A549 (cell line): ENCODE measurements around the gene TSR1. TPM values are rescaled to one million over a fixed set of nuclear protein-coding genes. Genes with fewer than 3 reads are reported as not detected.
"Not testable (repeated sequence)": the region's sequence is repeated elsewhere in the genome, so short reads cannot be mapped to it uniquely, and the experiment has no call there.

ENCODE experiments used
- ATAC-seq, 2 experiments: fragments of 200-7000 bp in 1 of 2; fragments of >200 bp in 1 of 2; cut with Nextera tagmentation in 1 of 2; cut with Tn5 transposase in 1 of 2; 3 replicates each; pipeline versions ENCODE4 v1.8.0 to v1.9.1; 2018 to 2020; ENCODE audit warnings: mild to moderate bottlenecking in 1 of 2, moderate library complexity in 1 of 2
- CTCF ChIA-PET: fragments of 300-600 bp; sonication (Branson Sonifier 250); formaldehyde crosslinking; extraction: SDS; loops from one replicate; lab custom pipeline; 2021; ENCODE audit warnings: antibody characterized with exemption, inconsistent platforms; lab: Yijun Ruan, JAX
- POLR2A ChIA-PET: fragments of 350-600 bp; formaldehyde crosslinking; extraction: SDS; loops from one replicate; lab custom pipeline; 2021; ENCODE audit warnings: antibody characterized with exemption, inconsistent platforms; lab: Yijun Ruan, JAX
- DNase-seq, 2 experiments: peaks; one replicate each; pipeline versions ENCODE4 v3.0.0 to v3.0.0-alpha.2; 2011 to 2016; ENCODE audit warnings: low read depth in 1 of 2, low spot score in 1 of 2
- FAIRE-seq: peaks from 2 replicates; lab custom pipeline; 2011; peaks lifted over from hg19 to GRCh38; lab: Jason Lieb, UNC
- H3K27ac ChIP-seq, 2 experiments: fragments of >200 bp; sonication (Bioruptor Twin); formaldehyde crosslinking; 3 replicates each; pipeline ENCODE4 v1.5.1; 2016 to 2017
- H3K4me1 ChIP-seq: fragments of >200 bp; sonication (Bioruptor Twin); formaldehyde crosslinking; 3 replicates; pipeline ENCODE4 v1.6.1; 2016
- H3K4me2 ChIP-seq: fragments of >200 bp; sonication (Bioruptor Twin); formaldehyde crosslinking; 3 replicates; pipeline ENCODE4 v1.6.1; 2016
- H3K4me3 ChIP-seq: fragments of >200 bp; sonication (Bioruptor Twin); formaldehyde crosslinking; 3 replicates; pipeline ENCODE4 v1.5.1; 2016
- H3K9me3 ChIP-seq: fragments of >200 bp; sonication (Bioruptor Twin); formaldehyde crosslinking; 3 replicates; pipeline ENCODE4 v1.6.1; 2016
- BHLHE40 ChIP-seq: IDR thresholded peaks from 2 replicates; pipeline ENCODE4 v1.6.1; 2012; ENCODE audit warnings: low read depth, low read length, inconsistent platforms
- CBX2 ChIP-seq: fragments of 200-600 bp; sonication (generic); IDR thresholded peaks from 2 replicates; pipeline ENCODE4 v1.6.1; 2016; ENCODE audit warnings: low read depth, mild to moderate bottlenecking, borderline replicate concordance
- CHD4 ChIP-seq: fragments of 200-600 bp; sonication (generic); IDR thresholded peaks from 2 replicates; pipeline ENCODE4 v1.6.1; 2016; ENCODE audit warnings: antibody characterized with exemption, mild to moderate bottlenecking, borderline replicate concordance
- CTCF ChIP-seq: fragments of >200 bp; sonication (Bioruptor Twin); formaldehyde crosslinking; IDR thresholded peaks from 3 replicates; pipeline ENCODE4 v1.5.1; 2016
- ESRRA ChIP-seq: fragments of 150-350 bp; IDR thresholded peaks from 2 replicates; pipeline ENCODE4 v1.6.1; 2014; ENCODE audit warnings: mild to moderate bottlenecking, low read length, borderline replicate concordance
- FOSB ChIP-seq: fragments of 250-450 bp; sonication (Bioruptor Pico); IDR thresholded peaks from 2 replicates; pipeline ENCODE4 v1.5.0; 2020; ENCODE audit warnings: mild to moderate bottlenecking, moderate library complexity
- FOSL2 ChIP-seq, 2 experiments: fragments of 450-650 bp in 1 of 2; fragments of >200 bp in 1 of 2; sonication (Bioruptor Twin) in 1 of 2; formaldehyde crosslinking; IDR thresholded peaks; 2 replicates each; pipeline versions ENCODE4 v1.5.0 to v1.6.1; 2016 to 2020; ENCODE audit warnings: mild to moderate bottlenecking in 1 of 2, moderate library complexity in 1 of 2
- FOXS1 ChIP-seq: fragments of 250-450 bp; sonication (Bioruptor Pico); IDR thresholded peaks from 2 replicates; pipeline ENCODE4 v1.5.0; 2020; ENCODE audit warnings: mild to moderate bottlenecking, moderate library complexity
- HES2 ChIP-seq: fragments of >200 bp; sonication (Bioruptor Twin); formaldehyde crosslinking; IDR thresholded peaks from 2 replicates; pipeline ENCODE4 v1.6.1; 2016
- HOXB5 ChIP-seq: fragments of 250-450 bp; sonication (Bioruptor Pico); IDR thresholded peaks from 2 replicates; pipeline ENCODE4 v1.5.0; 2020; ENCODE audit warnings: mild to moderate bottlenecking, moderate library complexity
- JUNB ChIP-seq: fragments of >200 bp; sonication (Bioruptor Twin); formaldehyde crosslinking; IDR thresholded peaks from 2 replicates; pipeline ENCODE4 v1.6.1; 2016
- KDM5A ChIP-seq: fragments of 200-600 bp; sonication (generic); IDR thresholded peaks from 2 replicates; pipeline ENCODE4 v1.6.1; 2016; ENCODE audit warnings: antibody characterized with exemption, mild to moderate bottlenecking
- MAZ ChIP-seq: fragments of 150-350 bp; IDR thresholded peaks from 2 replicates; pipeline ENCODE4 v1.6.1; 2014; ENCODE audit warnings: antibody characterized with exemption, low read depth, low read length, borderline replicate concordance
- NFE2L2 ChIP-seq: fragments of 150-350 bp; conservative IDR thresholded peaks from 2 replicates; pipeline ENCODE4 v1.6.1; 2014; ENCODE audit warnings: low read length
- PHF8 ChIP-seq: fragments of 200-600 bp; sonication (generic); IDR thresholded peaks from 2 replicates; pipeline ENCODE4 v1.6.1; 2016; ENCODE audit warnings: low read depth, mild to moderate bottlenecking, antibody characterized with exemption, moderate library complexity, borderline replicate concordance
- POLR2AphosphoS2 ChIP-seq: conservative IDR thresholded peaks from 2 replicates; pipeline ENCODE4 v1.6.1; 2012; ENCODE audit warnings: low read length, improper control_type of control experiment, inconsistent platforms
- RAD21 ChIP-seq, 2 experiments: fragments of >200 bp in 1 of 2; sonication (Bioruptor Twin) in 1 of 2; formaldehyde crosslinking in 1 of 2; IDR thresholded peaks in 1 of 2; conservative IDR thresholded peaks in 1 of 2; 2 replicates in 1 of 2; 3 replicates in 1 of 2; pipeline ENCODE4 v1.6.1; 2012 to 2018; ENCODE audit warnings: inconsistent platforms in 1 of 2
- RFX5 ChIP-seq: fragments of 450-650 bp; IDR thresholded peaks from 2 replicates; pipeline ENCODE4 v1.7.1; 2014; ENCODE audit warnings: antibody characterized with exemption, mild to moderate bottlenecking, moderate library complexity
- RNF2 ChIP-seq: fragments of 200-600 bp; sonication (generic); IDR thresholded peaks from 2 replicates; pipeline ENCODE4 v1.6.1; 2016; ENCODE audit warnings: low read depth, mild to moderate bottlenecking, antibody characterized with exemption, moderate library complexity, borderline replicate concordance
- SMC3 ChIP-seq: fragments of >200 bp; sonication (Bioruptor Twin); formaldehyde crosslinking; IDR thresholded peaks from 3 replicates; pipeline ENCODE4 v1.6.1; 2018; ENCODE audit warnings: inconsistent platforms
- WGBS: methylation state at CpG from one replicate; pipeline ENCODE4 v1.1.6; 2017; ENCODE audit errors: missing lambda C conversion rate; 5-methylcytosine and 5-hydroxymethylcytosine counted together
- polyA plus RNA-seq, 4 experiments: library from polyadenylated mRNA; depleted of rRNA in 3 of 4; stranded (reverse); fragments of >200 nt; fragmentation: RNase III in 1 of 4; extraction: RNeasy Plus Mini Kit Qiagen cat#74134 plus additional on column Dnase treatment in 1 of 4; gene quantifications; 2 replicates in 3 of 4; 3 replicates in 1 of 4; pipeline ENCODE4 v1.2.3, GENCODE V29; 2011 to 2017
- TF ChIP-seq, protein P1 (sequence below): fragments of >200 bp; sonication (Bioruptor Twin); formaldehyde crosslinking; IDR thresholded peaks from 3 replicates; pipeline ENCODE4 v1.6.1; 2016
- TF ChIP-seq, protein P2 (sequence below): fragments of 250-450 bp; sonication (Bioruptor Pico); IDR thresholded peaks from 2 replicates; pipeline ENCODE4 v1.5.0; 2021; ENCODE audit warnings: mild to moderate bottlenecking, moderate library complexity, borderline replicate concordance

The TSR1 gene
- polyA plus RNA-seq, 2 of the 4 experiments (the other 2 are of a cell fraction): 38.3 to 84.1 TPM

DNA sequence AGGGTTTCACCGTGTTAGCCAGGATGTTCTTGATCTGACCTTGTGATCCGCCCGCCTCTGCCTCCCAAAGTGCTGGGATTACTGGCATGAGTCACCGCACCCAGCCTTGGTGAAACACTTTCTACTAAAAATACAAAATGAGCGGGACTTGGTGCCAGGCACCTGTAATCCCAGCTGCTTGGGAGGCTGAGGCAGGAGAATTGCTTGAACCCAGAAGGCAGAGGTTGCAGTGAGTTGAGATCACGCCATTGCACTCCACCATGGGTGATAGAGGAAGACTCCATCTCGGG, 19.4 kb downstream of the TSR1 start:
- H3K9me3 ChIP-seq; DNase-seq; FAIRE-seq; H3K4me1 ChIP-seq; TF ChIP-seq FOSL2 (IDR thresholded peaks at IDR 0.05): not testable (repeated sequence)
- Histone ChIP-seq H3K27ac (peak overlapping the region; percentile 36 to 44; a peak in 2 of 6 replicates), H3K4me2 (peak overlapping the region; percentile 54), H3K4me3 (peak overlapping the region; percentile 34)
- peak; percentile 59 for TF ChIP-seq FOSL2 (CRISPR knock-in tag; IDR thresholded peaks at IDR 0.05)
- POLR2A ChIA-PET: interaction anchor here (0.6 to 1.6 kb wide), 6 partner anchors 11 to 1359 kb away, joined by 3 to 6 read pairs (median 4); partner anchors contain the start of genes SMG6, SRR and TSR1
- CTCF ChIA-PET: interaction anchor here (0.6 to 2.6 kb wide), 5 partner anchors 8 to 44 kb away, joined by 3 to 17 read pairs (median 4); partner anchors contain the start of gene TSR1
- ATAC-seq: peak in 1 of 2 experiments; percentile 13; a peak in 3 of 6 replicates
- WGBS: 50% methylated on average over 7 of the region's 7 CpGs

- no peak overlapping the region for H3K27ac ChIP-seq
- 91% methylated on average over 5 of the region's 5 CpGs for WGBS
- no peak overlapping the region for H3K4me2 ChIP-seq
- no peak overlapping the region for H3K4me3 ChIP-seq
- ChIA-PET CTCF (interaction anchor here (0.6 to 3.6 kb wide), 5 partner anchors 8 to 254 kb away, joined by 3 to 15 read pairs (median 4); partner anchors contain the start of gene SRR), POLR2A (interaction anchor here (1.0 kb wide), 1 partner anchor 9 kb away, joined by 3 read pairs; the partner anchor contains the start of gene SRR)
- no peak for TF ChIP-seq RFX5
- TF ChIP-seq, protein P1, sequence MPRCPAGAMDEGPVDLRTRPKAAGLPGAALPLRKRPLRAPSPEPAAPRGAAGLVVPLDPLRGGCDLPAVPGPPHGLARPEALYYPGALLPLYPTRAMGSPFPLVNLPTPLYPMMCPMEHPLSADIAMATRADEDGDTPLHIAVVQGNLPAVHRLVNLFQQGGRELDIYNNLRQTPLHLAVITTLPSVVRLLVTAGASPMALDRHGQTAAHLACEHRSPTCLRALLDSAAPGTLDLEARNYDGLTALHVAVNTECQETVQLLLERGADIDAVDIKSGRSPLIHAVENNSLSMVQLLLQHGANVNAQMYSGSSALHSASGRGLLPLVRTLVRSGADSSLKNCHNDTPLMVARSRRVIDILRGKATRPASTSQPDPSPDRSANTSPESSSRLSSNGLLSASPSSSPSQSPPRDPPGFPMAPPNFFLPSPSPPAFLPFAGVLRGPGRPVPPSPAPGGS: no peak
- TF ChIP-seq POLR2AphosphoS2: no peak
- no peak for TF ChIP-seq RAD21 (conservative IDR thresholded peaks at IDR 0.05 in 1 of 2, IDR thresholded peaks at IDR 0.05 in 1 of 2)
- TF ChIP-seq SMC3: no peak
- no peak for TF ChIP-seq CTCF
- TF ChIP-seq FOXS1 (CRISPR knock-in tag): no peak
- TF ChIP-seq FOSB (CRISPR knock-in tag): no peak
- no peak for TF ChIP-seq BHLHE40
- TF ChIP-seq HOXB5: no peak
- TF ChIP-seq, all 56 proteins: peak for 0
- ATAC-seq (no peak), FAIRE-seq (no peak), DNase-seq (no peak)
- H3K4me1 ChIP-seq: no peaks in the 10 kb centered on the region
- H3K9me3 ChIP-seq: no peaks in the 10 kb centered on the region
Observed at GRCh38 chr17:2312736-2313135, 23.5 kb downstream of the TSR1 start.

GRCh38 chr17:2309338-2310154, 26.7 kb downstream of the TSR1 start:
- CTCF ChIA-PET: interaction anchor here (0.7 kb wide), 1 partner anchor 43 kb away, joined by 5 read pairs; no protein-coding TSS in a partner anchor

GRCh38 chr17:2304931-2305330, 31.3 kb downstream of the TSR1 start:
- ATAC-seq: no peak
- Histone ChIP-seq H3K4me3 (peak overlapping the region; percentile 75), H3K4me2 (peak overlapping the region; percentile 70), H3K9me3 (no peaks in the 10 kb centered on the region), H3K27ac (peak overlapping the region in 1 of 2 experiments; percentile 97; a peak in 3 of 6 replicates), H3K4me1 (peaks cover 13% of the 10 kb centered on the region; the same call in 2 of the 3 replicates)
- ChIA-PET POLR2A (interaction anchor here (1.2 to 2.6 kb wide), 3 partner anchors 10 to 32 kb away, joined by 3 to 37 read pairs (median 9); partner anchors contain the start of genes SGSM2 and TSR1), CTCF (interaction anchor here (0.6 to 3.0 kb wide), 11 partner anchors 10 to 500 kb away, joined by 3 to 15 read pairs (median 4); no protein-coding TSS in a partner anchor)
- 89% methylated on average over 4 of the region's 4 CpGs for WGBS
- no peak for FAIRE-seq
- no peak for DNase-seq
- TF ChIP-seq PHF8 (no peak), HES2 (no peak), HOXB5 (no peak), KDM5A (no peak), NFE2L2 (no peak), MAZ (no peak), RNF2 (no peak), JUNB (no peak), CBX2 (no peak)
- TF ChIP-seq, protein P2, sequence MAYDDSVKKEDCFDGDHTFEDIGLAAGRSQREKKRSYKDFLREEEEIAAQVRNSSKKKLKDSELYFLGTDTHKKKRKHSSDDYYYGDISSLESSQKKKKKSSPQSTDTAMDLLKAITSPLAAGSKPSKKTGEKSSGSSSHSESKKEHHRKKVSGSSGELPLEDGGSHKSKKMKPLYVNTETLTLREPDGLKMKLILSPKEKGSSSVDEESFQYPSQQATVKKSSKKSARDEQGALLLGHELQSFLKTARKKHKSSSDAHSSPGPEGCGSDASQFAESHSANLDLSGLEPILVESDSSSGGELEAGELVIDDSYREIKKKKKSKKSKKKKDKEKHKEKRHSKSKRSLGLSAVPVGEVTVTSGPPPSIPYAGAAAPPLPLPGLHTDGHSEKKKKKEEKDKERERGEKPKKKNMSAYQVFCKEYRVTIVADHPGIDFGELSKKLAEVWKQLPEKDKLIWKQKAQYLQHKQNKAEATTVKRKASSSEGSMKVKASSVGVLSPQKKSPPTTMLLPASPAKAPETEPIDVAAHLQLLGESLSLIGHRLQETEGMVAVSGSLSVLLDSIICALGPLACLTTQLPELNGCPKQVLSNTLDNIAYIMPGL (CRISPR knock-in tag): no peak

More at GRCh38 chr17:2309338-2310154, 26.7 kb downstream of the TSR1 start:
- peak in 1 of 2 experiments; percentile 64; a peak in 3 of 6 replicates for ATAC-seq
- Histone ChIP-seq H3K4me2 (no peak overlapping the region), H3K4me1 (peaks cover 5% of the 10 kb centered on the region; the same call in 1 of the 3 replicates), H3K9me3 (no peaks in the 10 kb centered on the region), H3K4me3 (no peak overlapping the region), H3K27ac (no peak overlapping the region)
- no peak for FAIRE-seq
- POLR2A ChIA-PET: interaction anchor here (0.6 to 1.3 kb wide), 2 partner anchors 25 to 27 kb away, joined by 3 to 7 read pairs; partner anchors contain the start of gene TSR1
- 88% methylated on average over 6 of the region's 6 CpGs for WGBS
- TF ChIP-seq CHD4 (no peak), ESRRA (no peak), POLR2AphosphoS2 (no peak), CBX2 (no peak)
- DNase-seq: no peak
